HG02588 (cell line): ENCODE measurements around the gene CPAMD8.
"Not testable (repeated sequence)": the region's sequence is repeated elsewhere in the genome, so short reads cannot be mapped to it uniquely, and the experiment has no call there.

Source experiments
- ATAC-seq: cut with Tn5 transposase; IDR thresholded peaks from one replicate; pipeline ENCODE4 v1.9.1; 2021; ENCODE audit warnings: mild to moderate bottlenecking, moderate library complexity; ENCODE audit not compliant: unreplicated experiment

The CPAMD8 gene

GRCh38 chr19:16951529-16951928 lies 75.1 kb downstream of the CPAMD8 start:
- no peak for ATAC-seq

- ATAC-seq = no peak
Measured at GRCh38 chr19:16949496-16950023, 77.0 kb downstream of the CPAMD8 start.

- ATAC-seq = no peak
Measured at GRCh38 chr19:16946951-16947940, 79.4 kb downstream of the CPAMD8 start.

- no peak for ATAC-seq
Measured at GRCh38 chr19:16945762-16946465, 80.7 kb downstream of the CPAMD8 start.

- no peak for ATAC-seq
Measured at GRCh38 chr19:16945364-16945714, 81.3 kb downstream of the CPAMD8 start.

- ATAC-seq = no peak
Measured at GRCh38 chr19:16944626-16945363, 81.8 kb downstream of the CPAMD8 start.

- no peak for ATAC-seq
Measured at GRCh38 chr19:16943942-16944625, 82.5 kb downstream of the CPAMD8 start.

- ATAC-seq = not testable (repeated sequence)
Measured at GRCh38 chr19:16943090-16943489, 83.5 kb downstream of the CPAMD8 start.

- no peak for ATAC-seq
Measured at GRCh38 chr19:16942583-16942982, 84.0 kb downstream of the CPAMD8 start.

GRCh38 chr19:16940626-16941025 lies 86.0 kb downstream of the CPAMD8 start:
- no peak for ATAC-seq

GRCh38 chr19:16940063-16940462 lies 86.5 kb downstream of the CPAMD8 start:
- not testable (repeated sequence) for ATAC-seq

- ATAC-seq = no peak
Measured at GRCh38 chr19:16938211-16938610, 88.4 kb downstream of the CPAMD8 start.

GRCh38 chr19:16937796-16938195 lies 88.8 kb downstream of the CPAMD8 start:
- ATAC-seq = not testable (repeated sequence)

GRCh38 chr19:16936901-16937300 lies 89.7 kb downstream of the CPAMD8 start:
- no peak for ATAC-seq

GRCh38 chr19:16934489-16934888 lies 92.1 kb downstream of the CPAMD8 start:
- no peak for ATAC-seq

- ATAC-seq = no peak
Measured at GRCh38 chr19:16931306-16931705, 95.3 kb downstream of the CPAMD8 start.

GRCh38 chr19:16930753-16931152 lies 95.9 kb downstream of the CPAMD8 start:
- no peak for ATAC-seq

GRCh38 chr19:16928916-16929315 lies 97.7 kb downstream of the CPAMD8 start:
- ATAC-seq = no peak

- ATAC-seq = no peak
Measured at GRCh38 chr19:16928351-16928750, 98.3 kb downstream of the CPAMD8 start.

GRCh38 chr19:16927883-16928282 lies 98.7 kb downstream of the CPAMD8 start:
- no peak for ATAC-seq
